Measurements from ENCODE around the gene PEPD. TPM values are rescaled to one million over a fixed set of nuclear protein-coding genes. Genes with fewer than 3 reads are reported as not detected.

The PEPD gene
- total and polyA plus RNA-seq, 4 donors: 37.3 to 211 (median 117) TPM

- H3K4me1 ChIP-seq (ENCODE audit: control insufficient read depth in 4 of 4, insufficient read depth in 4 of 4, low read length in 3 of 4): no peaks in the 10 kb centered on the region
- no peak overlapping the region for H3K9ac ChIP-seq (ENCODE audit: low read depth in 1 of 2, low read length in 2 of 2)
- DNase-seq (ENCODE audit: low spot score): no peak
- WGBS: 94% methylated on average over 31 of the region's 31 CpGs
- no peak overlapping the region for H3K4me3 ChIP-seq (ENCODE audit: low read depth in 1 of 3, low read length in 3 of 3)
- no peak for TF ChIP-seq GABPA (IDR thresholded peaks at IDR 0.05 in 1 of 2, conservative IDR thresholded peaks at IDR 0.05 in 1 of 2)
- no peak for TF ChIP-seq YY1 (IDR thresholded peaks at IDR 0.05)
- no peaks in the 10 kb centered on the region for H3K27me3 ChIP-seq (ENCODE audit: control insufficient read depth in 4 of 4, insufficient read depth in 4 of 4, low read length in 3 of 4)
- peaks cover 0 to 54% (median 22%) of the 10 kb centered on the region in 4 donors for H3K36me3 ChIP-seq (ENCODE audit: control insufficient read depth in 4 of 4, insufficient read depth in 3 of 4, low read depth in 1 of 4, low read length in 3 of 4)
- no peaks in the 10 kb centered on the region for H3K9me3 ChIP-seq (ENCODE audit: control insufficient read depth in 4 of 4, low read length in 3 of 4)
- no peak overlapping the region for H3K27ac ChIP-seq (ENCODE audit: low read depth in 1 of 2, low read length in 2 of 2)
These were observed 53.0 kb downstream of the PEPD start for GRCh38 chr19:33468361-33469170.

- Histone ChIP-seq H3K4me1 (ENCODE audit: control insufficient read depth in 4 of 4, insufficient read depth in 4 of 4, low read length in 3 of 4) (no peaks in the 10 kb centered on the region), H3K27me3 (ENCODE audit: control insufficient read depth in 4 of 4, insufficient read depth in 4 of 4, low read length in 3 of 4) (no peaks in the 10 kb centered on the region), H3K9ac (ENCODE audit: low read depth in 1 of 2, low read length in 2 of 2) (no peak overlapping the region), H3K4me3 (ENCODE audit: low read depth in 1 of 3, low read length in 3 of 3) (no peak overlapping the region), H3K9me3 (ENCODE audit: control insufficient read depth in 4 of 4, low read length in 3 of 4) (no peaks in the 10 kb centered on the region), H3K36me3 (ENCODE audit: control insufficient read depth in 4 of 4, insufficient read depth in 3 of 4, low read depth in 1 of 4, low read length in 3 of 4) (peaks cover 0 to 62% (median 24%) of the 10 kb centered on the region in 4 donors), H3K27ac (ENCODE audit: low read depth in 1 of 2, low read length in 2 of 2) (no peak overlapping the region)
- WGBS: 97% methylated on average over 11 of the region's 11 CpGs
- DNase-seq (ENCODE audit: low spot score): no peak
- TF ChIP-seq GABPA (IDR thresholded peaks at IDR 0.05 in 1 of 2, conservative IDR thresholded peaks at IDR 0.05 in 1 of 2) (no peak), TAF1 (conservative IDR thresholded peaks at IDR 0.05) (no peak), NR2F2 (IDR thresholded peaks at IDR 0.05) (no peak), EGR1 (IDR thresholded peaks at IDR 0.05; ENCODE audit: low read depth in 2 of 2) (no peak), RAD21 (IDR thresholded peaks at IDR 0.05) (no peak), ZBTB33 (IDR thresholded peaks at IDR 0.05) (no peak), FOXA2 (IDR thresholded peaks at IDR 0.05) (no peak), YY1 (IDR thresholded peaks at IDR 0.05) (no peak), SP1 (IDR thresholded peaks at IDR 0.05) (no peak), REST (IDR thresholded peaks at IDR 0.05) (no peak), ATF3 (IDR thresholded peaks at IDR 0.05) (no peak), HNF4G (IDR thresholded peaks at IDR 0.05) (no peak)
These were observed 53.7 kb downstream of the PEPD start for GRCh38 chr19:33467851-33468250.

Data from liver (tissue), 9 donors.